A673 (cell line): ENCODE data around the gene ADAM12.

Experiments
- CTCF ChIP-seq: fragments of 300-800, 200-600 bp; sonication (generic); conservative IDR thresholded peaks from 2 replicates; pipeline ENCODE4 v1.5.1; 2017; ENCODE audit warnings: low read depth, mild to moderate bottlenecking, antibody characterized with exemption, low read length, moderate library complexity, mixed read lengths
- EZH2 ChIP-seq: fragments of 200-600 bp; sonication (generic); IDR thresholded peaks from 2 replicates; pipeline ENCODE4 v1.6.1; 2017; ENCODE audit warnings: borderline replicate concordance, low read depth, mild to moderate bottlenecking, mixed read lengths, antibody characterized with exemption, low read length; ENCODE audit not compliant: poor library complexity, severe bottlenecking

- TF ChIP-seq CTCF, result no peak
- no peak for TF ChIP-seq EZH2
Measured at GRCh38 chr10:126252884-126253610, 135.2 kb downstream of the ADAM12 start.
